MM.1S (cell line): ENCODE results near the gene S100A9.

Source experiments
- DNase-seq: peaks from one replicate; pipeline ENCODE4 v3.0.0-alpha.2; 2015
- H2AFZ ChIP-seq: fragments of 300-600 bp; sonication (generic); 2 replicates; pipeline ENCODE4 v1.6.0; 2016; ENCODE audit warnings: antibody characterized with exemption, low read length
- H3F3A ChIP-seq: fragments of 300-600 bp; sonication (generic); 2 replicates; pipeline ENCODE4 v1.6.1; 2016; ENCODE audit warnings: mild to moderate bottlenecking, antibody characterized with exemption, low read length, moderate library complexity, mixed read lengths; ENCODE audit not compliant: insufficient read depth
- H3K27ac ChIP-seq: fragments of 300-600 bp; sonication (generic); 2 replicates; pipeline ENCODE4 v1.5.1; 2016; ENCODE audit warnings: mild to moderate bottlenecking, low read length
- H3K27me3 ChIP-seq: fragments of 300-600 bp; sonication (generic); replicated peaks from 2 replicates; pipeline ENCODE4 v1.6.0; 2016; ENCODE audit warnings: low read length; ENCODE audit not compliant: insufficient read depth
- H3K36me3 ChIP-seq: fragments of 300-600 bp; sonication (generic); replicated peaks from 2 replicates; pipeline ENCODE4 v1.6.1; 2016; ENCODE audit warnings: mild to moderate bottlenecking, low read length, mixed read lengths; ENCODE audit not compliant: insufficient read depth
- H3K4me1 ChIP-seq: fragments of 300-600 bp; sonication (generic); 2 replicates; pipeline ENCODE4 v1.6.1; 2016; ENCODE audit warnings: low read length, mixed read lengths
- H3K4me2 ChIP-seq: fragments of 300-600 bp; sonication (generic); 2 replicates; pipeline ENCODE4 v1.6.0; 2016; ENCODE audit warnings: low read depth, low read length
- H3K4me3 ChIP-seq: fragments of 300-600 bp; sonication (generic); 2 replicates; pipeline ENCODE4 v1.5.1; 2016; ENCODE audit warnings: low read length, mixed read lengths
- H3K79me2 ChIP-seq: fragments of 300-600 bp; sonication (generic); 2 replicates; pipeline ENCODE4 v1.6.1; 2016; ENCODE audit warnings: mixed run types, low read length, mixed read lengths
- H3K9ac ChIP-seq: fragments of 300-600 bp; sonication (generic); 2 replicates; pipeline ENCODE4 v1.6.1; 2016; ENCODE audit warnings: low read length, mixed read lengths
- H3K9me2 ChIP-seq: fragments of 300-600 bp; sonication (generic); replicated peaks from 2 replicates; pipeline ENCODE4 v1.6.1; 2016; ENCODE audit warnings: mild to moderate bottlenecking, low read length, mixed read lengths; ENCODE audit not compliant: insufficient read depth
- H3K9me3 ChIP-seq: fragments of 300-600 bp; sonication (generic); replicated peaks from 2 replicates; pipeline ENCODE4 v1.6.1; 2016; ENCODE audit warnings: mild to moderate bottlenecking, low read length, mixed read lengths; ENCODE audit not compliant: insufficient read depth
- H4K20me1 ChIP-seq: fragments of 300-600 bp; sonication (generic); 2 replicates; pipeline ENCODE4 v1.6.1; 2016; ENCODE audit warnings: mild to moderate bottlenecking, low read length, moderate library complexity, mixed read lengths; ENCODE audit not compliant: insufficient read depth
- CTCF ChIP-seq: fragments of 300-600 bp; sonication (generic); IDR thresholded peaks from 2 replicates; pipeline ENCODE4 v1.5.1; 2016; ENCODE audit warnings: antibody characterized with exemption, low read length, mixed read lengths
- EZH2 ChIP-seq: fragments of 300-600 bp; sonication (generic); optimal IDR thresholded peaks from 2 replicates; pipeline ENCODE3; 2017; ENCODE audit warnings: low read depth, mild to moderate bottlenecking, antibody characterized with exemption, low read length, mixed read lengths
- EZH2phosphoT487 ChIP-seq: fragments of 300-600 bp; sonication (generic); IDR thresholded peaks from 2 replicates; pipeline ENCODE4 v1.6.1; 2018; ENCODE audit warnings: antibody characterized with exemption, low read length

Gene S100A9

GRCh38 chr1:153399401-153400055 is 41.9 kb downstream of the S100A9 start:
- Histone ChIP-seq H3K9me3 (no peaks in the 10 kb centered on the region), H2AFZ (no peak overlapping the region), H3F3A (no peaks in the 10 kb centered on the region), H3K9ac (no peak overlapping the region), H3K4me1 (no peaks in the 10 kb centered on the region), H3K27me3 (peaks cover 12% of the 10 kb centered on the region), H3K4me2 (no peak overlapping the region), H3K27ac (no peak overlapping the region), H4K20me1 (no peaks in the 10 kb centered on the region), H3K79me2 (no peaks in the 10 kb centered on the region), H3K9me2 (no peaks in the 10 kb centered on the region), H3K36me3 (no peaks in the 10 kb centered on the region), H3K4me3 (no peak overlapping the region)
- no peak for DNase-seq
- TF ChIP-seq EZH2phosphoT487 = no peak
- no peak for TF ChIP-seq EZH2
- no peak for TF ChIP-seq CTCF

- H4K20me1 ChIP-seq = no peaks in the 10 kb centered on the region
- no peaks in the 10 kb centered on the region for H3K4me1 ChIP-seq
- no peak overlapping the region for H2AFZ ChIP-seq
- TF ChIP-seq EZH2 (no peak), CTCF (0 out of 2 replicates have a peak, but pooled peaks have one; percentile 5)
- H3K27ac ChIP-seq = no peak overlapping the region
- H3K9me2 ChIP-seq = no peaks in the 10 kb centered on the region
- no peaks in the 10 kb centered on the region for H3K79me2 ChIP-seq
- peaks cover 10% of the 10 kb centered on the region for H3K27me3 ChIP-seq
- no peak for DNase-seq
- no peaks in the 10 kb centered on the region for H3F3A ChIP-seq
- no peaks in the 10 kb centered on the region for H3K36me3 ChIP-seq
- no peak overlapping the region for H3K4me3 ChIP-seq
- H3K9ac ChIP-seq = no peak overlapping the region
- no peaks in the 10 kb centered on the region for H3K9me3 ChIP-seq
- no peak overlapping the region for H3K4me2 ChIP-seq
Observed at GRCh38 chr1:153400244-153400643, 42.6 kb downstream of the S100A9 start.

DNA sequence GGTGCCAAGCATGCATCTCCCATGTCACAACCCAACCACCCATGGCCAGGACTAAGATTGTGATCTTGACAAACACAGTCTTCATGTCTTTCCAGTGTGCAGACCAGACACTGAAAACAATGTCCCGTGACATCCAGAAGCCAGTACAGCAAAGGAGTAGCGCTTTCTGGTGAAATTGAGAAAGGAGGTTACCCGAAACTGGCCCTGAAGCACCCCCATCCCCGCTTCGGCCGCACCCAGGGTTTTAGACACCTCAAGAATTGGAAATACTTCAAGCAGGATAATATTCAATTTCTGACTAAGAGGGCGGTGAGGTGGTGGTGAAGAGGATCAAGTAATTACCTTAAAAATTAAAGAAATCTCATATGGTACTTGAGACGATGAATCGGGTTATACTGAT is 43.8 kb downstream of the S100A9 start:
- no peak for TF ChIP-seq EZH2
- Histone ChIP-seq H3K4me2 (no peak overlapping the region), H3K27me3 (no peaks in the 10 kb centered on the region; the same call in 1 of the 2 replicates), H3K4me1 (no peaks in the 10 kb centered on the region), H3K36me3 (no peaks in the 10 kb centered on the region), H3K27ac (no peak overlapping the region), H3K4me3 (no peak overlapping the region), H2AFZ (no peak overlapping the region), H3K9me2 (no peaks in the 10 kb centered on the region), H3K79me2 (no peaks in the 10 kb centered on the region), H4K20me1 (no peaks in the 10 kb centered on the region), H3F3A (no peaks in the 10 kb centered on the region), H3K9me3 (no peaks in the 10 kb centered on the region), H3K9ac (no peak overlapping the region)
- DNase-seq = no peak

DNA sequence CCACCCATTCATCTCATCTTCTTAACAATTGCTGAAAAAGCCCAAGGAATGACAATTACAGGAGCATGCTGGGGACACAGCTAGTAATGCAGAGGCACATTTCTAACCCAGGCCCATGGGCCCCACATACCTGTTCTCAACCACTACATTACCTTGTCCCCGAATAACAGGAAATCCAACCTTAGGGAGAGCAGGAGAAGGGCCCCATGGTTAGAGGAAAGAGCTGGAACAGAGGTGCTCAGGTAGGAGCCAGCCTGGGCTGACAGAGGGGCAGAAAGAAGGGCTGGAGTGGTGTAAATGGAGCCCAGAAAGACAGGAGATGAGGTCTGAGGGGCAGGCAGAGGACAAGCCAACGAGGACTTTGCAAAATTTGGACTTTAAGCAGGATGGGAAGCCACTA is 44.6 kb downstream of the S100A9 start:
- Histone ChIP-seq H2AFZ (no peak overlapping the region), H3K9me2 (no peaks in the 10 kb centered on the region), H3K36me3 (no peaks in the 10 kb centered on the region), H3K4me2 (no peak overlapping the region), H3K79me2 (no peaks in the 10 kb centered on the region), H3K4me3 (no peak overlapping the region), H3K4me1 (no peaks in the 10 kb centered on the region), H3K27me3 (no peaks in the 10 kb centered on the region), H3K9me3 (no peaks in the 10 kb centered on the region), H3K27ac (no peak overlapping the region), H3F3A (no peaks in the 10 kb centered on the region), H3K9ac (no peak overlapping the region), H4K20me1 (no peaks in the 10 kb centered on the region)
- TF ChIP-seq EZH2 (no peak), EZH2phosphoT487 (no peak), CTCF (no peak)
- no peak for DNase-seq
